Stimulated activated CD4-positive, alpha-beta T cell treated with anti-CD3 and anti-CD28 coated beads, Interleukin-1b, Interleukin-23, amount 100 ng/mL, for 4 hours (primary cell): ENCODE results near the gene CHEK2.
"Not testable (repeated sequence)": the region's sequence is repeated elsewhere in the genome, so short reads cannot be mapped to it uniquely, and the experiment has no call there.

ENCODE experiments used
- DNase-seq, 2 donors: peaks; one replicate each; pipeline ENCODE4 v3.0.0-alpha.2; 2020; ENCODE audit warnings: low read depth in 2 of 2

The CHEK2 gene

DNA sequence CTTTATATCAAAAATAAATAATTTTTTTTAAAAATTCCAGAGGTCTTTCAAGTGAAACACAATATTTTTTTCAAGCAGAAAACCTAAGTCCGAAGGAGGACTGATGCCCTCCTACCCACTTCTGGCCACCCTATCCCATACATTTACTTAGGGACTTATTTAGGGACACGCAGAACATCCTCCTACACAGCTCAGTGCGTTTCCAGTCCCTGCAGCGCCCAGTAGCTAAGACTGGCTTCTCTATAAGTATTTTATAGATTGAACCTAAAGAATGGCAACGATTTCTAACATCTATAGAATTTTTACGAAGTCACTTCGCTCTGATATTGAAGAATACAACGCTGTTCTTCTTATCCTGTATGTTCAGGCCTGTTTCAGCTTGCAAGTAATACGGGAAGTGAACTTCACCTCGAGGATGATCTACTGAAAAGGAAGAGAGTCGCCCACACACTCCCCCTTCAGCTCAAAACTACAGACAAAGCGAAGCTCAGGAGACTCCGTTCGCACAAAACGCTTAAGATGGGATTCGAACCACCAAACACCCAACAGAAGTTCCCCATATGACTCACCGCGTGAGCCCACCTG is 328 bp downstream of the CHEK2 start:
- DNase-seq = no peak

GRCh38 chr22:28738876-28739275 is 2.7 kb downstream of the CHEK2 start:
- not testable (repeated sequence) for DNase-seq

DNA sequence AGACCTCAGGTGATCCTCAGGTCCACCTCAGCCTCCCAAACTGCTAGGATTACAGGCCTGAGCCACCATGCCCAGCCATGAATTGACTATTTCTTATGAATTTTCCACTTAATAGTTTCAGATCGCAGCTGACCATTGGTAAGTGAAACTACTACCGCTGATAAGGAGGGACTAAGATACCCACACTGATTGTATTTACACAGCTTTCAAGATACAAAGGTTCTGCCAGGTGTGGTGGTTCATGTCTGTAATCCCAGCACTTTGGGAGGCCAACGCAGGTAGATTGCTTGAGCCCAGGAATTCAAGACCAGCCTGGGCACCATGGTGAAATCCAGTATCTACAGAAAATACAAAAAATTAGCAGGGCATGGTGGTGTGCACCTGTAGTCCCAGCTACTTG is 3.9 kb downstream of the CHEK2 start:
- no peak for DNase-seq

- DNase-seq = no peak
Measured at GRCh38 chr22:28736301-28737155, 5.1 kb downstream of the CHEK2 start.

- no peak for DNase-seq
Measured at GRCh38 chr22:28734393-28734792, 7.2 kb downstream of the CHEK2 start.

DNA sequence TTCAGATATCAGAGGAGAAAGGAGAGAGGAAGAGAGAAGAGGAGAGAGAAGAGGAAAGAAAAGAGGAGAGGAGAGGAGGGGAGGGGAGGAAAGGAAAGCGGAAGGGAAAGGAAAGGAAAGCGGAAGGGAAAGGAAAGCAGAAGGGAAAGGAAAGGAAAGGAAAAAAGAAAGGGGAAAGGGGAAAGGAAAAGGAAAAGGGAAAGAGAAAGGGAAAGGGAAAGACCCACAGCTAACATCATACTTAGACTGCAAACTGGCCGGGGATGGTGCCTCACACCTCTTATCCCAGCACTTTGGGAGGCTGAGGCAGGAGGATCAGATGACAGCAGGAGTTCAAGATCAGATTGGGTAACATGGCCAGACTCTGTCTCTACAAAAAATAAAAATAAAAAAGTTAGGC is 11.4 kb downstream of the CHEK2 start:
- DNase-seq = no peak

DNA sequence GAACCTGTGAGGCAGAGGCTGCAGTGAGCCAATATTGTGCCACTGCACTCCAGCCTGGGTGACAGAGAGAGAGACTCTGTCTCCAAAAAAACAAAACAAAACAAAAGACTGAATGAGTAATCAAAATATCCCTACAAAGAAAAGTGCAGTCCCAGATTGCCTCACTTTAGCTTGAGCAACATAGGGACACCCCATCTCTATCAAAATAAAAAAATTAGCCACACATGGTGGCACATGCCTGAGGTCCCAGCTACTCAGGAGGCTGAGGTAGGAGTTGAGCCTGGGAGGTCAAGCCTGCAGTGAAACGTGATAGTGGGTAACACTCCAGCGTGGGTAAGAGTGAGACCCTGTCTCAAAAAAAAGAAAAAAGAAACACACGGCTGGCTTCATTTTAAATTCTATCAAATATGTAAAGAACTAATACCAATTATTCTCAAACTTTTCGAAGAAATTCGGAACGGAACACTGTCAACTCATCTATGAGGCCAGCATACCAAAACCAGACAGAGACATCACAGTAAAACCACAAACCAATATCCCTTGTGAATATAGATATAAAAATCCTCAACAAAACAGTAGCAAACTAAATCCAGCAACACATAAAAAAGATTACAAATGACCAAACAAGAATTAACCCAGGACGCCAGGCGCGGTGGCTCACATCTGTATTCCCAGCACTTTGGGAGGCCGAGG is 12.9 kb downstream of the CHEK2 start:
- no peak for DNase-seq

- no peak for DNase-seq
Measured at GRCh38 chr22:28728002-28728401, 13.6 kb downstream of the CHEK2 start.

GRCh38 chr22:28718044-28718443 is 23.6 kb downstream of the CHEK2 start:
- no peak for DNase-seq

GRCh38 chr22:28716686-28717085 is 24.9 kb downstream of the CHEK2 start:
- DNase-seq = no peak

- DNase-seq = no peak
Measured at GRCh38 chr22:28715611-28716010, 26.0 kb downstream of the CHEK2 start.

DNA sequence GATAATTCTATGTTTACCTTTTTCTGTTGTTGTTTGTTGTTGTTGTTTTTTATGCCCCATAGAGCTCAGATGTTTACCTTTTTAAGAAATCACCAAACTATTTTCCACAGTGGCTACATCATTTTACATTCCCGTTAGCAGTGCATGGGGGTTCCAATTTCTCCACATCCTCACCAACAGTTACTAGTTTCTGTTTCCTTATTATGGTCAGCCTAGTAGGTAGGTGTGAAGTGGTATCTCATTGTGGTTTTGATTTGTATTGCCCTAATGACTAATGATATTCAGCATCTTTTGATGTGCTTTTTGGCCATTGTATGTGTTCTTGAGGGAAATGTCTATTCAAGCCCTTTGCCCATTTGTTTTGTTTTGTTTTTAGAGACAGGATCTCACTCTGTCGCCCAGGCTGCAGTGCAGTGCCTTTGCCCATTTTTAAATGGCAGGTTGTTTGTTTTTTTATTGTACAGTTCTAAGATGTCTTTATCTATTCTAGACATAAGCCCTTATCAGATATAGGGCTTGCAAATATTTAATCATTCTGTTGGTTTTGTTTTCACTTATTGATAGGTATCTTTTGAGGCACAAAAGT is 27.5 kb downstream of the CHEK2 start:
- no peak for DNase-seq

GRCh38 chr22:28711820-28712777 is 29.5 kb downstream of the CHEK2 start:
- no peak for DNase-seq

DNA sequence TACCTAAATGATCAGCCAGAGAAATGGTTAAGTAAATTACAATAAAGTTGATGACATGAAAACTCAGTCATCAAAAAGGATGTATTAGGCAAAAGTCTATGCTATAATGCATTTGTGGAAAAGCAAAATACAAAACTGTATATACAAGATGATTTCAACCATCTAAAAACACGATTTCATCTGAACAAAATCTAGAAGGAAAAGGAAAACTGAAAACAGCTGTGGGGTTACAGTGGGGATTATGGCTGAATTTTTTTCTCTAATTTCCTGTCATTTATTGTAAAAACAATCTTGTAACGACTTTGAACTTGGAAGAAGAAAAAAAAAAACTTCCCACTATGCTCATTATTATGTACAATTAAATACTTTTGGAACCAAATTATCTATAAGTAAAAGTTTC is 30.3 kb downstream of the CHEK2 start:
- no peak for DNase-seq

- DNase-seq = no peak
Measured at GRCh38 chr22:28710576-28711191, 30.9 kb downstream of the CHEK2 start.

DNA sequence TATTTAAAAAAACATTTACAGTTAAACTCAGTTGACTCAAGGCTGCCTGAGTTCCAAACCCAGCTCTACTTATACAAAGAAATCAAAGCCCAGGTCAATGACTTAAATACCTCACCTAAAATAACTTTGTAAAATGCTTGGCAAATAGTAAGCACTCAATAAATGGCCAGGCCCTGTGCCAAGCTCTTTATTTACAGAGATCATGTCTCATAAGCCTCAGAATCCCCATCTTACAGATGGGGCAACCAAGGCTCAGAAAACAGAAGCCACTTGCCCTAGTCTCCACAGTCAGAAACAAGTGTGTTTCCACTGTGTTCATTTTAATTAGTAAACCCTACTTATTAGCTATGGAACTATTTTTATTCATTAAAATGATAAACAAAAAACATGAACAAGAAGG is 31.5 kb downstream of the CHEK2 start:
- no peak for DNase-seq

- no peak for DNase-seq
Measured at GRCh38 chr22:28706845-28707244, 34.8 kb downstream of the CHEK2 start.

- DNase-seq = no peak
Measured at GRCh38 chr22:28703436-28703835, 38.2 kb downstream of the CHEK2 start.

GRCh38 chr22:28702891-28703290 is 38.7 kb downstream of the CHEK2 start:
- no peak for DNase-seq

DNA sequence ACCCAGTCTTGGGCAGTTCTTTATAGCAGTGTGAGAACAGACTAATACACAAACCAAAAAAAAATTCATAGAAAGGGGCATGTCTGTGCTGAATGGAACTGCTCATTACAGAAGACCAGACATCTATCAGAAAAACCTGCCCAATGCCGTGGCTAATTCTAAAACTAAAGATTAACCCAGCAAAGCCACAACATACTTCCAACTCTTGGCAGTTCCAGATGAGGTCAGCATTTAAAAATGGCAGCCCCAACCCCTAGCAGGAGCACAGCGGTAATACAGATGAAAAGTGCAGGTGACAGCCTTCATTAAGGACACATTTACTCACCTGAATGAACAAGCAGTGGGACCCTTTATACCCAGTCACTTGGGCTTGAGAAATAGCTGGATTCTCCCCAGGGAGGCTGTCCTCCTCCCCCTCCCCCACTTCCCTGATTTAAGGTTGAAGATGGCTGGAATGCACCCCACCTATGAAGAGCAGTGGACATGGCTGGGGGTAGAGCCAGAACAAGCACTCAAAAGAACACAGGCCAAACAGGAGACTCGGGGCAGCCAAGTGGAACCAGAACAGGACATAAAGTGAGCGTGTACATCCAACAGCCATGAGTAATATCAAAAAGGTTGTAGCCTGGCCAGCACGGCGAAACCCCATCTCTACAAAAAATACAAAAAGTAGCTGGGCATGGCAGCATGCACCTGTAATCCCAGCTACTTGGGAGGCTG is 48.4 kb downstream of the CHEK2 start:
- not testable (repeated sequence) for DNase-seq
